A549 (cell line): Measurements from ENCODE around the gene JOSD1.

Experiments used
- BHLHE40 ChIP-seq: IDR thresholded peaks from 2 replicates; pipeline ENCODE4 v1.6.1; 2012; ENCODE audit warnings: low read depth, low read length, inconsistent platforms
- CBX8 ChIP-seq: fragments of 200-600 bp; sonication (generic); IDR thresholded peaks from 2 replicates; pipeline ENCODE4 v1.6.1; 2016
- MYC ChIP-seq: IDR thresholded peaks from 2 replicates; pipeline ENCODE4 v1.6.1; 2012; ENCODE audit warnings: mild to moderate bottlenecking, inconsistent platforms, low read length, improper control_type of control experiment, borderline replicate concordance
- PBX3 ChIP-seq: IDR thresholded peaks from 2 replicates; pipeline ENCODE4 v1.6.1; 2012
- POLR2A ChIP-seq: IDR thresholded peaks from 2 replicates; pipeline ENCODE4 v1.6.1; 2012; ENCODE audit warnings: mild to moderate bottlenecking, low read length
- TF ChIP-seq, protein P1 (sequence below): fragments of >200 bp; sonication (Bioruptor Twin); formaldehyde crosslinking; IDR thresholded peaks from 2 replicates; pipeline ENCODE4 v1.6.1; 2016
- TF ChIP-seq, protein P2 (sequence below): fragments of >200 bp; sonication (Bioruptor Twin); formaldehyde crosslinking; IDR thresholded peaks from 3 replicates; pipeline ENCODE4 v1.5.1; 2016

DNA sequence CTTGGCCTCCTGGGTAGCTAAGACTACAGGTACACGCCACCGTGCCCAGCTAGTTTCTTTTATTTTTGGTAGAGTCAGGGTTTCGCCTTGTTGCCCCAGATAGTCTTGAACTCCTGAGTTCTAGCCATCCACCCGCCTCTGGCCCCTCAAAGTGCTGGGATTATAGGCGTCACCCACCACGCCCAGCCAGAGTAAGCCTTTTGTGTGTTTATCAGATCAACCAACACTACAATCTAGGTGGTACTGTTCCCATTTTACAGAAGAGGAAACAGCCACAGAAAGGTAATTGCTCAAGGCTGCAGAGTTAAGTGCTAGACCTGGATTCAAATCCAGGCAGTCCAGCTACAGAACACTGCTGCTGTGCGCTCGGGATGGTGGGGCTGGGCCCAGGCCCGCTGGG lies 15.8 kb downstream of the JOSD1 start:
- TF ChIP-seq CBX8, result no peak
- no peak for TF ChIP-seq PBX3
- TF ChIP-seq, protein P1, sequence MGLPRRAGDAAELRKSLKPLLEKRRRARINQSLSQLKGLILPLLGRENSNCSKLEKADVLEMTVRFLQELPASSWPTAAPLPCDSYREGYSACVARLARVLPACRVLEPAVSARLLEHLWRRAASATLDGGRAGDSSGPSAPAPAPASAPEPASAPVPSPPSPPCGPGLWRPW, result no peak
- TF ChIP-seq, protein P2, sequence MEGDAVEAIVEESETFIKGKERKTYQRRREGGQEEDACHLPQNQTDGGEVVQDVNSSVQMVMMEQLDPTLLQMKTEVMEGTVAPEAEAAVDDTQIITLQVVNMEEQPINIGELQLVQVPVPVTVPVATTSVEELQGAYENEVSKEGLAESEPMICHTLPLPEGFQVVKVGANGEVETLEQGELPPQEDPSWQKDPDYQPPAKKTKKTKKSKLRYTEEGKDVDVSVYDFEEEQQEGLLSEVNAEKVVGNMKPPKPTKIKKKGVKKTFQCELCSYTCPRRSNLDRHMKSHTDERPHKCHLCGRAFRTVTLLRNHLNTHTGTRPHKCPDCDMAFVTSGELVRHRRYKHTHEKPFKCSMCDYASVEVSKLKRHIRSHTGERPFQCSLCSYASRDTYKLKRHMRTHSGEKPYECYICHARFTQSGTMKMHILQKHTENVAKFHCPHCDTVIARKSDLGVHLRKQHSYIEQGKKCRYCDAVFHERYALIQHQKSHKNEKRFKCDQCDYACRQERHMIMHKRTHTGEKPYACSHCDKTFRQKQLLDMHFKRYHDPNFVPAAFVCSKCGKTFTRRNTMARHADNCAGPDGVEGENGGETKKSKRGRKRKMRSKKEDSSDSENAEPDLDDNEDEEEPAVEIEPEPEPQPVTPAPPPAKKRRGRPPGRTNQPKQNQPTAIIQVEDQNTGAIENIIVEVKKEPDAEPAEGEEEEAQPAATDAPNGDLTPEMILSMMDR, result no peak
- TF ChIP-seq BHLHE40, result no peak
- no peak for TF ChIP-seq MYC
- no peak for TF ChIP-seq POLR2A
